ENCODE measurements around the gene FAM234B. TPM values are rescaled to one million over a fixed set of nuclear protein-coding genes. Genes with fewer than 3 reads are reported as not detected.

The FAM234B gene
- total and polyA plus RNA-seq, 11 donors: 1.2 to 3.5 (median 2.5) TPM

GRCh38 chr12:13075118-13075480 is 30.9 kb downstream of the FAM234B start:
- no peak for DNase-seq
- H3K9me3 ChIP-seq: no peaks in the 10 kb centered on the region
- H3K27ac ChIP-seq: no peak overlapping the region
- intact Hi-C loops (cut with DNase I): no loop called here
- no peaks in the 10 kb centered on the region for H3K27me3 ChIP-seq
- peaks cover 0 to 44% (median 23%) of the 10 kb centered on the region in 9 donors for H3K36me3 ChIP-seq
- TF ChIP-seq, protein P1, sequence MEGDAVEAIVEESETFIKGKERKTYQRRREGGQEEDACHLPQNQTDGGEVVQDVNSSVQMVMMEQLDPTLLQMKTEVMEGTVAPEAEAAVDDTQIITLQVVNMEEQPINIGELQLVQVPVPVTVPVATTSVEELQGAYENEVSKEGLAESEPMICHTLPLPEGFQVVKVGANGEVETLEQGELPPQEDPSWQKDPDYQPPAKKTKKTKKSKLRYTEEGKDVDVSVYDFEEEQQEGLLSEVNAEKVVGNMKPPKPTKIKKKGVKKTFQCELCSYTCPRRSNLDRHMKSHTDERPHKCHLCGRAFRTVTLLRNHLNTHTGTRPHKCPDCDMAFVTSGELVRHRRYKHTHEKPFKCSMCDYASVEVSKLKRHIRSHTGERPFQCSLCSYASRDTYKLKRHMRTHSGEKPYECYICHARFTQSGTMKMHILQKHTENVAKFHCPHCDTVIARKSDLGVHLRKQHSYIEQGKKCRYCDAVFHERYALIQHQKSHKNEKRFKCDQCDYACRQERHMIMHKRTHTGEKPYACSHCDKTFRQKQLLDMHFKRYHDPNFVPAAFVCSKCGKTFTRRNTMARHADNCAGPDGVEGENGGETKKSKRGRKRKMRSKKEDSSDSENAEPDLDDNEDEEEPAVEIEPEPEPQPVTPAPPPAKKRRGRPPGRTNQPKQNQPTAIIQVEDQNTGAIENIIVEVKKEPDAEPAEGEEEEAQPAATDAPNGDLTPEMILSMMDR (IDR thresholded peaks at IDR 0.05): no peak
- no peak for TF ChIP-seq POLR2A (IDR thresholded peaks at IDR 0.05)
- no peak overlapping the region for H3K4me3 ChIP-seq
- no peak for ATAC-seq
- no peaks in the 10 kb centered on the region for H3K4me1 ChIP-seq

GRCh38 chr12:13075786-13076570 is 31.8 kb downstream of the FAM234B start:
- Histone ChIP-seq H3K27ac (no peak overlapping the region), H3K36me3 (peaks cover 0 to 44% (median 28%) of the 10 kb centered on the region in 9 donors), H3K4me3 (no peak overlapping the region), H3K27me3 (no peaks in the 10 kb centered on the region), H3K9me3 (no peaks in the 10 kb centered on the region), H3K4me1 (no peaks in the 10 kb centered on the region)
- TF ChIP-seq, protein P1 (IDR thresholded peaks at IDR 0.05): no peak
- TF ChIP-seq POLR2A (IDR thresholded peaks at IDR 0.05): no peak
- DNase-seq: no peak
- intact Hi-C loops (cut with DNase I): no loop called here
- ATAC-seq: no peak
- 84 to 96% (median 91%) methylated on average over 12 of the region's 12 CpGs for WGBS, 4 donors

DNA sequence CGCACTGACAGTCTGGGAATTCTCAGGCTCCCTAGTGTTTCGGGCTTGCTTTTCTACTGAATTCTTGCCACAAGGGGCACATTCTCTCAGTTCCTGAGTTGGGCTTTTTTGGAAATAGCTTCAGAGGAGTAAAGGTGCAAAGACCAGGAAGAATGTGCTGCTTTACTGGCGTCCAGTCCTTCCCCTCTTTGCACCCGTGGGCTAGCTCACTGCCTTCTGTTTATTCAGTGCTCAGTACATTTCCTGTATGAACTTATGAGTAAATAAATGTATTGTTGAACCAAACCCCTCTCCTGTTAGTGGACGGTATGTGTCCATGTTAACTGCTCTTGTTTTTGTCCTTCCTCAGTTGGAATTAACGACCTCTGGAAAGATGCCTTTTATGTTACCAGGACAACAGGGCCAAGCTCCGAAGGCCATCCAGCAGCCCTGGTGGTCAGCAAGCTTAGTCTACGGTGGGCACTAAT is 35.3 kb downstream of the FAM234B start:
- no peaks in the 10 kb centered on the region for H3K9me3 ChIP-seq
- TF ChIP-seq POLR2A (IDR thresholded peaks at IDR 0.05): no peak
- TF ChIP-seq, protein P1 (IDR thresholded peaks at IDR 0.05): no peak
- H3K4me3 ChIP-seq: no peak overlapping the region
- ATAC-seq: no peak
- H3K27me3 ChIP-seq: no peaks in the 10 kb centered on the region
- peaks cover 0 to 36% (median 13%) of the 10 kb centered on the region in 9 donors for H3K36me3 ChIP-seq
- 87 to 90% (median 88%) methylated on average over 8 of the region's 8 CpGs for WGBS, 4 donors
- no peak for DNase-seq
- intact Hi-C loops (cut with DNase I): no loop called here
- no peaks in the 10 kb centered on the region for H3K4me1 ChIP-seq
- no peak overlapping the region for H3K27ac ChIP-seq

- H3K9me3 ChIP-seq: no peaks in the 10 kb centered on the region
- no peak for DNase-seq
- TF ChIP-seq POLR2A (IDR thresholded peaks at IDR 0.05): no peak
- TF ChIP-seq, protein P1 (IDR thresholded peaks at IDR 0.05): no peak
- H3K36me3 ChIP-seq: peaks cover 0 to 43% (median 13%) of the 10 kb centered on the region in 9 donors
- intact Hi-C loops (cut with DNase I): no loop called here
- H3K27ac ChIP-seq: no peak overlapping the region
- 89 to 93% (median 91%) methylated on average over 3 of the region's 3 CpGs for WGBS, 4 donors
- H3K27me3 ChIP-seq: no peaks in the 10 kb centered on the region
- H3K4me3 ChIP-seq: no peak overlapping the region
- H3K4me1 ChIP-seq: no peaks in the 10 kb centered on the region
- ATAC-seq: no peak
Observed at GRCh38 chr12:13080266-13080665, 36.1 kb downstream of the FAM234B start.
